ENCODE data around the gene STXBP5. TPM values are rescaled to one million over a fixed set of nuclear protein-coding genes. Genes with fewer than 3 reads are reported as not detected.

STXBP5 gene
- total RNA-seq, 2 experiments from 2014 or later, result 21.0 to 22.5 TPM

DNA sequence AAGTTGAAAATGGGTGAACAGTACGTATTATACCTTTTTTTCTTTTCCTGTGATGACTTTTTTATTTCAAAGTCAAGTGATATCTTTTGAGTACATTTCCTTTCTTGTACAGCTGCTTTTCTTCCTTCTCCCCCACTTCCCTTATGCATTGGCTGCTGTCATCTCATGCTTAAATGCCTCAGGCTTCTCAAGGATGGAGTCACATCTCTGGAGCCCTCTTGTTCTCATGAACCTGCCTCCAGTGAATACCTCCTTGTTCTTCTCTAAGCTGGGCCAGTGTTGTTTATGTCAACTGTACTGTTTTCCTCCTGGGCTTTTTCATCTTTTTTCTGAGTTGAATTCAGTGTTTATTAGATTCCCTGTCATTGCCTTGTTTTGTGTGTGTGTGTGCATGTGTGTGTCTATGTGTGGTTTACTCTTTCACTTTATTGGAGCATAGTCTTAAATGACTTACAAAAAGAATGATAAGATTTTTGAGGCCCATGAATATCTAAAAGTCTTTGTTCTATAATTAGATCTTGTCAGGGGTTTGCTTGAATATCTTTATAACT lies 23.6 kb downstream of the STXBP5 start:
- H3K4me3 Mint-ChIP-seq, result no peak overlapping the region
- no peak overlapping the region for H3K27ac Mint-ChIP-seq
- H3K4me3 ChIP-seq (ENCODE audit: low read length), result no peak overlapping the region
- no peak for DNase-seq
- no peaks in the 10 kb centered on the region for H3K27me3 Mint-ChIP-seq
- no peaks in the 10 kb centered on the region for H3K27me3 ChIP-seq (ENCODE audit: control insufficient read depth in 1 of 2, insufficient read depth in 2 of 2, low read length in 2 of 2)
- no peaks in the 10 kb centered on the region for H3K9me3 ChIP-seq (ENCODE audit: control insufficient read depth in 1 of 2, insufficient read depth in 1 of 2, low read length in 2 of 2)
- CTCF ChIA-PET, result no interaction called here
- peaks cover 10% of the 10 kb centered on the region for H3K36me3 Mint-ChIP-seq (ENCODE audit: low read depth)
- POLR2A ChIA-PET, result interaction anchor here (1.6 kb wide), 1 partner anchor 21 kb away, joined by 4 read pairs; no protein-coding TSS in a partner anchor
- TF ChIP-seq, protein P1, sequence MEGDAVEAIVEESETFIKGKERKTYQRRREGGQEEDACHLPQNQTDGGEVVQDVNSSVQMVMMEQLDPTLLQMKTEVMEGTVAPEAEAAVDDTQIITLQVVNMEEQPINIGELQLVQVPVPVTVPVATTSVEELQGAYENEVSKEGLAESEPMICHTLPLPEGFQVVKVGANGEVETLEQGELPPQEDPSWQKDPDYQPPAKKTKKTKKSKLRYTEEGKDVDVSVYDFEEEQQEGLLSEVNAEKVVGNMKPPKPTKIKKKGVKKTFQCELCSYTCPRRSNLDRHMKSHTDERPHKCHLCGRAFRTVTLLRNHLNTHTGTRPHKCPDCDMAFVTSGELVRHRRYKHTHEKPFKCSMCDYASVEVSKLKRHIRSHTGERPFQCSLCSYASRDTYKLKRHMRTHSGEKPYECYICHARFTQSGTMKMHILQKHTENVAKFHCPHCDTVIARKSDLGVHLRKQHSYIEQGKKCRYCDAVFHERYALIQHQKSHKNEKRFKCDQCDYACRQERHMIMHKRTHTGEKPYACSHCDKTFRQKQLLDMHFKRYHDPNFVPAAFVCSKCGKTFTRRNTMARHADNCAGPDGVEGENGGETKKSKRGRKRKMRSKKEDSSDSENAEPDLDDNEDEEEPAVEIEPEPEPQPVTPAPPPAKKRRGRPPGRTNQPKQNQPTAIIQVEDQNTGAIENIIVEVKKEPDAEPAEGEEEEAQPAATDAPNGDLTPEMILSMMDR (IDR thresholded peaks at IDR 0.05), result no peak
- no peaks in the 10 kb centered on the region for H3K9me3 Mint-ChIP-seq
- peaks cover 45% of the 10 kb centered on the region for H3K4me1 Mint-ChIP-seq (ENCODE audit: low read depth)
- no peak overlapping the region for H3K27ac ChIP-seq (ENCODE audit: low read depth in 1 of 2, low read length in 2 of 2)
- H3K36me3 ChIP-seq (ENCODE audit: insufficient read depth, low read length), result no peaks in the 10 kb centered on the region
- ATAC-seq (ENCODE audit: poor library complexity), result no peak
- no peaks in the 10 kb centered on the region for H3K4me1 ChIP-seq (ENCODE audit: insufficient read depth, low read length)
- intact Hi-C loops (cut with DNase I, micrococcal nuclease), result loop anchor here in 1 of 2 experiments (5.0 kb wide), 1 partner anchor 36 kb away; no protein-coding TSS in a partner anchor

DNA sequence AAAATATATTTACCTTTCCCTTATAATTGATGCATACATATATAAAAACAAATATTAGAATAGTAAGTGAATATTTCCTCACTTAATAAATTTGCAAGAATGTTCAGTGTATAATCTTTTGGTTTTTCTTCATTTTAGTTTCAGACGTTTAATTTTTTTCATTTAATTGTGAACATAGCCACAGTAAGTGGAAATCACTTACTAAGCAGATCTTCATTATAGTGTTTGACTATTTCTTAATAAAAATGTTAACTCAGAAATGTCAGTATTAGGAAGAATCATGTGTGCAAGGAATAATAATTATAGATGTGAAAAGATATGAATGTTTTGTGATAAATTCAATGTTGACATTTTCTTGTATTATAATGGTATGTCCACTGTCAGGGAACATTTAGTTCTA lies 27.4 kb downstream of the STXBP5 start:
- TF ChIP-seq, protein P1 (IDR thresholded peaks at IDR 0.05), result no peak
- intact Hi-C loops (cut with DNase I, micrococcal nuclease), result no loop called here
- Mint-ChIP-seq H3K9me3 (no peaks in the 10 kb centered on the region), H3K36me3 (ENCODE audit: low read depth) (peaks cover 10% of the 10 kb centered on the region), H3K4me1 (ENCODE audit: low read depth) (peaks cover 48% of the 10 kb centered on the region), H3K27ac (no peak overlapping the region), H3K4me3 (no peak overlapping the region), H3K27me3 (no peaks in the 10 kb centered on the region)
- ChIA-PET POLR2A (interaction anchor here (1.9 kb wide), 1 partner anchor 28 kb away, joined by 11 read pairs; the partner anchor contains the start of gene STXBP5), CTCF (no interaction called here)
- DNase-seq (no peak), ATAC-seq (ENCODE audit: poor library complexity) (no peak)
- H3K4me3 ChIP-seq (ENCODE audit: low read length), result no peak overlapping the region
- no peaks in the 10 kb centered on the region for H3K36me3 ChIP-seq (ENCODE audit: insufficient read depth, low read length)
- no peak overlapping the region for H3K27ac ChIP-seq (ENCODE audit: low read depth in 1 of 2, low read length in 2 of 2)
- H3K9me3 ChIP-seq (ENCODE audit: control insufficient read depth in 1 of 2, insufficient read depth in 1 of 2, low read length in 2 of 2), result no peaks in the 10 kb centered on the region
- no peaks in the 10 kb centered on the region for H3K27me3 ChIP-seq (ENCODE audit: control insufficient read depth in 1 of 2, insufficient read depth in 2 of 2, low read length in 2 of 2)
- H3K4me1 ChIP-seq (ENCODE audit: insufficient read depth, low read length), result no peaks in the 10 kb centered on the region

DNA sequence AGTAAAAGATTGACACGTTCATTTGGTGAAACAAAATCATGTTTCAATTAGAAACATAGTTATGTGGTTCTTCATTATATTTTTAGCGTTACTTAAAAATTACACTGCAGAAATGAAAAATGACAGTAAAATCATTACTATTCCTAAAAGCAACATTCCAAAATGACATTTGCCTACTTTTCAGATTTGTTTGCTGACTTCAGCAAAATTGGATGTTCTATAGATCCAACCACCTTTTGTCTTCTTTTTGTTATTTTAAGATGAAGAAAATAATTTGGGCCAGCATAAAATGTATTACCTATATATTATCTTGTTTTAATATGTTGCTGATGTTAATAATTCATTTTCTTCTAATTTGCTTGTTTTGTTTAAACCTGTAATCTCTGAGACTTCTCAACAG lies 30.5 kb downstream of the STXBP5 start:
- TF ChIP-seq, protein P1 (IDR thresholded peaks at IDR 0.05), result no peak
- no peak overlapping the region for H3K4me3 Mint-ChIP-seq
- H3K4me3 ChIP-seq (ENCODE audit: low read length), result no peak overlapping the region
- peaks cover 35% of the 10 kb centered on the region for H3K36me3 Mint-ChIP-seq (ENCODE audit: low read depth)
- H3K27me3 Mint-ChIP-seq, result no peaks in the 10 kb centered on the region
- CTCF ChIA-PET, result no interaction called here
- no peaks in the 10 kb centered on the region for H3K4me1 ChIP-seq (ENCODE audit: insufficient read depth, low read length)
- POLR2A ChIA-PET, result interaction anchor here (1.1 kb wide), 1 partner anchor 33 kb away, joined by 3 read pairs; no protein-coding TSS in a partner anchor
- no peaks in the 10 kb centered on the region for H3K9me3 Mint-ChIP-seq
- no peak overlapping the region for H3K27ac Mint-ChIP-seq
- no peaks in the 10 kb centered on the region for H3K9me3 ChIP-seq (ENCODE audit: control insufficient read depth in 1 of 2, insufficient read depth in 1 of 2, low read length in 2 of 2)
- H3K36me3 ChIP-seq (ENCODE audit: insufficient read depth, low read length), result no peaks in the 10 kb centered on the region
- ATAC-seq (ENCODE audit: poor library complexity) (no peak), DNase-seq (no peak)
- peaks cover 25% of the 10 kb centered on the region for H3K4me1 Mint-ChIP-seq (ENCODE audit: low read depth)
- no peaks in the 10 kb centered on the region for H3K27me3 ChIP-seq (ENCODE audit: control insufficient read depth in 1 of 2, insufficient read depth in 2 of 2, low read length in 2 of 2)
- no peak overlapping the region for H3K27ac ChIP-seq (ENCODE audit: low read depth in 1 of 2, low read length in 2 of 2)
- intact Hi-C loops (cut with DNase I, micrococcal nuclease), result no loop called here
